SW480 (cell line): ENCODE data around the gene SCOC.

Experiments
- DNase-seq: peaks from one replicate; pipeline ENCODE4 v3.0.0-alpha.2; 2016; ENCODE audit warnings: low spot score

The SCOC gene

GRCh38 chr4:140373328-140374129 lies at the start of gene SCOC:
Gene SCOC (plus strand): TSS chr4:140373646. CDS start chr4:140379171, 5,525 bp downstream.
- DNase-seq, result peak; percentile 97

DNA sequence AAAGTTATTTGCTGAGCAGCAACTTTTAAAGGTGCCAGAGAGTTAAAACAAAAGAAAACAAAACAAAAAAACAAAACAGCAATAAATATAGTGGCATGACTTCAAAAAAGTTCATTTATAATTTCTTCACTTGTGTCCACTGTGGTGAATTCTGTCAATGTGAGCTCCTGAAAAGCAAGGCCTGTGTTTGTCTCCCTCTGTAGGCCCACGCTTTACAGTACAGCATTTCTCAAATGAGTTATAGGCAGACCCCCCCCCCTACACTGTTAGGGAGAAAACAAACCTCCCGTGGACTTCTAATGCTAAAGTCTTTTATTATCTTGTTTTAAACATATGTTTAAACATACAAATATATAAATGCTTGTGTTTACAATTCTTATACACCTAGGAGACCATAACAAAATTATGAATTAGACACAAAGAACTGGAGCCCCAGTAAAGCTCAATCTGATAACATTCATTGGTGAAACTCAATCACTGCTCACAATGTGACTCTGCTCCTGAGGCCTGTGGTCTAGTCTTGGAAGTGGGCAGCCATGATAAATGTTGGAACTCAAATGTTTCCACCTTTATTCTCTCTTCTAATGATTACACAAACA lies 47.0 kb upstream of the SCOC start:
- peak; percentile 36 for DNase-seq

GRCh38 chr4:140330311-140330900 lies 43.0 kb upstream of the SCOC start:
- DNase-seq, result peak; percentile 14

DNA sequence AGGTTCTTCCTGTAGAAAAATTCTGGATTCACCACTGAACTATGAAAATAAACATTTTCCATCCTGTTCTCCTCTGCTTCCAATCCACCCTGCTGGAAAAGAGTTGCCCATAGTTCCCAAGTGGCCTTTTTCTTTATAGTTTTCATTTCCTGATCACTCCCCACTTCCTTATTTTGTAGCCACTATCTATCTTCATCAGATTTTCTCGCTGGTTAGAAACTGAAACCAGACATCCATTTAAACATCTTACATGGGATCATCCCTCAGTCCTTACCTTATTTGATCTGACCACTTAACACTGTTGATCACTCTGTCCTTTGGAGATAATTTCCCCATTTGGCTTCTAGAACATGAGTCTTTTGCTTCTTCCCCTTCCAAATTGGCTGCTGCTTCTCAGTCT lies 42.2 kb upstream of the SCOC start:
- no peak for DNase-seq

GRCh38 chr4:140331876-140332275 lies 41.6 kb upstream of the SCOC start:
- DNase-seq, result no peak

GRCh38 chr4:140332734-140333133 lies 40.7 kb upstream of the SCOC start:
- DNase-seq, result no peak

GRCh38 chr4:140333523-140333922 lies 39.9 kb upstream of the SCOC start:
- DNase-seq, result no peak

- DNase-seq, result no peak
Measured at GRCh38 chr4:140335076-140335475, 38.4 kb upstream of the SCOC start.

- no peak for DNase-seq
Measured at GRCh38 chr4:140336730-140337129, 36.7 kb upstream of the SCOC start.

- no peak for DNase-seq
Measured at GRCh38 chr4:140342620-140343019, 30.8 kb upstream of the SCOC start.

DNA sequence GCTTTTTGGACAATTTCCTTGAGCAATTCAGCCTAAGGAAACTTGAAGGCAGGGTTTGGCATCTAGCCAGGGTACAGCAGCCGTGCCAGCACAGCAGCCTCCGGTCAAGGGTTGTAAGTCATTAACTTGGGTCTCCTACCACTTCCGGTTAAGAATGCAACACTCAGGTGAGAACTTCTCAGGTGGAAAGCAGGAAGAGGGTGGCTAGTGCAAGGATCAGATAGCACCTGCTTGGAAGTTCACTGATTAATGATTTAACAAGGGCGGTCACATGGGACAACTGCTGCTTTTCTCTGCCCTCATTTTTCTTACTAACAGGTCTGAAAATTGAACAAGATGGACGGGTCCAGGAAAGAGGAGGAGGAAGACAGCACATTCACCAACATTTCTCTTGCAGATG lies 30.1 kb upstream of the SCOC start:
- peak; percentile 4 for DNase-seq

DNA sequence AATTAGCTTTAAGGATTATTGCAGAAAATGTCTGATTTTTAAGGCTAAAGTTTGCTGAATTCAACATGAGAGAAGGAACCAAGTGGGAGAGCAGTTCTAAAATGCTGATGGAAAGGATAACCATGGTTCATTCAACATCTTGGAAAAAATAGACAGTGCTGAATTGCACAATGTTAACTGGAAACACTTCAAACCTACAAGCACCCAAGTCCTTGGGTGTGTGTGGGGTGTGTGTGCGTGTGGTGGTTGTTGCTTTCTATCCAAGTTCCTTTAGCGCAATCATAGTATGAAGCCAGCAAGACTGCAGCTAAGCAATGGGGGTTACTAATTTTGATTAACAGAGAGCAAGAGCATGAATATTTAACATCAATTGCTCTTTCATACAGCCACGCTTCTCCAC lies 29.3 kb upstream of the SCOC start:
- no peak for DNase-seq

- no peak for DNase-seq
Measured at GRCh38 chr4:140344621-140345020, 28.8 kb upstream of the SCOC start.

DNA sequence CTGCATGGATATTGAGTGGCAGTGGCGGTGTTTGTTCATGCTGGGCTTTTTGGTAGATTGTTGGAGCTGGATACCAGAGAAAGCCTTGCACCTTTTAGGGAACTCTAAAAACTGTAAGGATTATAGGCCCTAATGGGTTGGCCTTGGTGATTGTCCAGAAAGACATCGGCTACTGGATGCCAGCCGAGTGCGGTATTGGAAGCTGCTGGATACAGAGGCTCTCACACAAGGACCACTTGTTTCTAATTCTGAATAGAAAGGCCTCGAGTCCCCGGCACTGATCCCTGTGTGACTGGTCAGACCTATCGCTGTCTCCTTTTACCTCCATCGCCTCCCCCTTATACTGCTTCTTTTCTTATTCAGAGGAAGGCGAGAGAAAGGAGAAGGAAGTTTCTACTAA lies 27.3 kb upstream of the SCOC start:
- no peak for DNase-seq

DNA sequence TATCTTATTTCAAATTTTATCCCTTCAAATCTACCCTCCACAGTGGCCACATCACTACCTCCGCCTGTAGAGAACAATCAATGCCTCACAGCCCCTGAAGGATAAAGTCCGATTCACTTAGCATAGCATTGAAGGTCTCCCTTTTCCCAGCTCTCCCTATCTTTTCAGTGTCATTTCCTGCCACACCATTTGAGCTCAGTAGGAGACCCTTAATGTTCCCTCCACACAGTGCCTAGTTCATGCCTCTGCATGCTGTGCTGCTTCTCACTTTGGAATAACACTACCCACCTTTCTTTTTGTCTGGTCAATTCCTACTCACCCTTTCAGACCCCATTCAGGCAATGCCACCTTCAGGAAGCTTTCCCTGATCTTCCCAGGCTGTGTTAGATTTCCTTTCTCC lies 23.6 kb upstream of the SCOC start:
- no peak for DNase-seq

DNA sequence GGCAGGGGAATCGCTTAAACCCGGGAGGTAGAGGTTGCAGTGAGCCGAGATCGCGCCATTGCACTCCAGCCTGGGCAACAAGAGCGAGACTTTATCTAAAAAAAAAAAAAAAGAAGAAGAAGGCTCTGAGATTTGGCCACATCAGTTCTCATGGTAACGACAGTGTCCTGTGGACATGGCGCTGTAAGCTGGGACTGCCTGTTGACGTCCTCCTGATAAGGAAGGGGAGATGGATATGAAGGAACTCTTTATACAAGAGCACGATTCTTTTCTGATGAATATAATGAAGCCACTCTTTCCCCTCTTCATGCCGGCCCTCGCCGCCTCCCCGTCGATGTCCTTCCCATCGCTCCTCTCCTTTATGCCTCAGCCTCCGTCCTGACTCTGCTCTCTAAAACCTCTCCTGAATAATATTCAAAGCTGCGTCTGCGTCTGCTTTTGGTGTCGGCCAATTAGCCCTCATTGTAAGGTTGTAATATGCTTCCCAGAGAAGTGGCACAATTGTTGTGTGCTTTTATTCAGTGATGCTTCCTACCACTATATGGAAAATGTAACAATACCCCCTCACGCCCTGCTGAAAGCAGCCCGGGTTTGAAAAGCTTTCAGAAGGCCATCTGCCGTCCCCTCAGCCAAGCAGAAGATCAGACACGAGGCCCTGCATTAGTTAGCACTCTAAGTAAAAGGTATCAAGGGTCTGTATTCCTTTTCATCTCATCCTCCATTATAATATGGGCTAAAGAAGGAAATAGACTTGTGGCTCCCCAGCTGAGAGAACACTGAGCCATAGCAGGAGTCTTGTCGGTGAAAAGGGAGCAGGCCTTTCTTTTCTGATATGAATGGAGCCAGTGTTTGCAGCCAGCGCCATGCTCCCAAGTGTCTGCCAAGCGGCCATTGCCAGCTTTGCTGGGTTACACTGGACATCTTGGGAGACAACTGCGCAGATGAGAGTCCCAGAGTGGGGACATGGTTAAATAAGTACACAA lies 22.1 kb upstream of the SCOC start:
- no peak for DNase-seq

GRCh38 chr4:140353786-140354185 lies 19.7 kb upstream of the SCOC start:
- no peak for DNase-seq

GRCh38 chr4:140355288-140355687 lies 18.2 kb upstream of the SCOC start:
- DNase-seq, result no peak

DNA sequence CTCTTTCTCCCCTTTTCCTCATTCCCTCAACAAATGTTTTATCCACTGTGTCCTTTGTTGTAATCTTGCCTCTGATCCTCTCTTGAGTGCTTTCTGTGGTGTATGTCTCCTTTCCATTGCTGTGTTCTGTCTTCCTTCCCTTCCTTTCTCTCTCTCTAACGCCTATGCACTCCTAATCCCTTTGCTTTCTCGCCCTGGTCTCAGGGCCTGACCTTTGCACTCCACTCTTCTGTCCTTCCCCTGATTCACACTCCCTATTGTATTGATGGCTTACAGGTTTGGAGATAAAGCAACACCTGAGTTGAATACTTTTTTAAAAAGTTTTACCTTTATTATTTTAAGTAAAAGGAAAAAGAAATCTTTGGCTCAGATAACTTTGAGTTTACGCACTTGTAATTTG lies 15.6 kb upstream of the SCOC start:
- no peak for DNase-seq

DNA sequence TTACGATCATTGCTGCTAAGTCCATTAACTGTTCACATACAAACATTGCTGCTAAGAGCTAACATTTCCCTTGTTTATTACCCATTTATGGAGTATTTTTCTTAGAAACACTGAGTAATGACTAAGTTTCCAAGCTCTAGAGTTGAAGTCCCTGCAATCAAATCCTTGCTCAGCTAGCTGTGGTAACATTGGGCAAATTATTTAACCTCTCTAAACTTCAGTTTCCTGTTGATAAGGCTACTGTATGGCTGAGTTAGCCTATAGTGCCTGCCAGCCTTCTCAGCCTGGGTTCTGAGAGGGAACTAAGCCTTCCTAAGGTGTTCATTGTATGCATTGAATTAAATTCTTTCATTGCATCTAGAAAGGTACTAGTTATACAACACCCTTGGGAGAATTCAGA lies 15.2 kb upstream of the SCOC start:
- DNase-seq, result no peak

DNA sequence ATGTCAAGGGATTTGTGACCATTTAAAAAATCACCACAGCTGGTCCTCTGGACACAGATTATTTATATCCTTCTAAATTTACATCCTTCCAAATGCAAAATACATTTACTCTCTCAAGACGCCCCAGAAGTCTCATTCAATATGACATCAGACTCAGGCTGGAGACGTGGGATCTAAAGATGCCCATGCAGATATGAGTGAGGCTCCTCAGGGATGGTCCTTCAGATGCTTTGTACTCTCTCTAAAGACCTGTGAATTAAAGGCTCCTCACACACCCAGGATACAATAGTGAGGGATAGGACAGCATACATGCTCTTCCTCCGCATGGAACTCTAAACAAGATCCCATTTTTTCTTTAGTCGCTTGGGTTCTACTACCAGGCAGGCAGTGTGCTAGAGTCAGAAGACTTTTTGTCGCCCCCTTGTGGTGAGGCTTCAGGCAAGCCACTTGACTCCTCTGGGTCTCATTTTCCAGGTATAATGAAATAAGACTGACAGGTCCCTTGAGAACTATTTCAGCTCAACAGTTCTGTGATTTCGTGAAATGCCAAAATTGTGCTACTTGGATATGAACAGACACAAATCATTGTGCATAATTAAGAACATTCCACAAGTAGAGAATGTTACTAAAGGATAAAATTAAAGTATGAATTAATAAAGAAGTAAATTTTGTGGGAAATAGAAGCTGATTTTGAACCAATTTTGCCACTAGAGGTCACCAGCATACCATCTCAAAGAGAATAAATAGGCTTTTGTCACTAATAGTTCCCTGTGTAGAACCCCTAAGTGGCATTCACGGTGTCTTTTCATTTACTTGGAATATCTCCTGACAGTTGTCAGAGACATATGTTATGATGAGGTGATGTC lies 13.7 kb upstream of the SCOC start:
- DNase-seq, result peak; percentile 73
